Measurements from ENCODE around the gene RITA1. TPM values are rescaled to one million over a fixed set of nuclear protein-coding genes. Genes with fewer than 3 reads are reported as not detected.

Gene RITA1
- total RNA-seq, 1 experiment from 2014 or later: 71.6 TPM

DNA sequence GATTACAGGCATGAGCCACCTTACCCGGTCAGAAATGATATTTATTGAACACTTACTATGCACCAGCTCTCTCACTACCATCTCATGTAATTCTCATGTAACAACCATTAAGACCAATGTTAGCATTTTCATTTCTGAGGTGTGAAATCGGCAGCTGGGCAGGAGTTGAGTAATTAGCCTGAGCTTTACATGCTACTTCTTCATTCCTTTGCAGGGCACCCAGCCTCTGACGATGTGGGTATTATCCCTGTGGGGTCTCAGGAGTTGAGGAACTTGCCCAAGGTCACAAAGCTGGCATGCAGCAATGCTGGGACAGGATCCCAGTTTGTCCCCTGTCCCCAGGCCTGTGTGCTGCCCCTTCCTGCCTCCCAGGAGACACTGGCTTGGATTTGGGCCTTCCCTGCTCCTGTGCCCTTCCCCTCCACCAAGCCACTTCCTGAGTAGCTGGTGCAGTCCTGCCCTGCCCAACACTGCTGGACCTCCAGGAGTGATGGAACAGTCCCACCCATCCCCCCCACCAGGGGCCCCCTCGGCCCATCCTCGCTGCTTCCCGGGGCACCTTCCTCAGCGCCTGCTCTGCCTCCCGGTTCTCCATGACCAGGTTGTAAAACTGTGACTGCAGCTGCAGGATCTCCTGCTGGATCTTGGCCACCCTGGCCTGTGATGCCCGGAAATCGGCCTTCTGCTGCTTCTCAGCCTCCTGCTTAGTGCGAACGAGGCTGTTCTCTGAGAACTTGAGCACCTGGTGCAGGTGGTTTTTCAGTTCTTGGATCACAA is 14.7 kb downstream of the RITA1 start:
- ChIA-PET POLR2A (ENCODE audit: unreplicated experiment) (no interaction called here), CTCF (no interaction called here)
- Histone ChIP-seq H3K36me3 (ENCODE audit: low read depth, low read length) (no peaks in the 10 kb centered on the region), H3K27me3 (ENCODE audit: low read length) (no peaks in the 10 kb centered on the region), H3K9me3 (ENCODE audit: low read length) (no peaks in the 10 kb centered on the region), H4K20me1 (ENCODE audit: low read length) (no peaks in the 10 kb centered on the region), H3K4me2 (ENCODE audit: low read length) (no peak overlapping the region), H3K4me1 (ENCODE audit: insufficient read depth, low read length) (no peaks in the 10 kb centered on the region), H3K79me2 (ENCODE audit: low read length) (no peaks in the 10 kb centered on the region), H2AFZ (ENCODE audit: low read length) (no peak overlapping the region), H3K4me3 (ENCODE audit: low read length) (no peak overlapping the region), H3K9ac (ENCODE audit: low read length) (no peak overlapping the region), H3K9me2 (replicated peaks; ENCODE audit: low read length) (no peaks in the 10 kb centered on the region), H3F3A (ENCODE audit: low read length, unreplicated experiment) (no peaks in the 10 kb centered on the region), H3K27ac (ENCODE audit: low read length) (no peak overlapping the region)
- intact Hi-C loops (cut with micrococcal nuclease): no loop called here
- ATAC-seq (no peak), DNase-seq (no peak)
- TF ChIP-seq EZH2 (IDR thresholded peaks at IDR 0.05; ENCODE audit: low read length, unreplicated experiment) (no peak), EZH2phosphoT487 (IDR thresholded peaks at IDR 0.05; ENCODE audit: borderline replicate concordance, low read length) (no peak)
- TF ChIP-seq, protein P1, sequence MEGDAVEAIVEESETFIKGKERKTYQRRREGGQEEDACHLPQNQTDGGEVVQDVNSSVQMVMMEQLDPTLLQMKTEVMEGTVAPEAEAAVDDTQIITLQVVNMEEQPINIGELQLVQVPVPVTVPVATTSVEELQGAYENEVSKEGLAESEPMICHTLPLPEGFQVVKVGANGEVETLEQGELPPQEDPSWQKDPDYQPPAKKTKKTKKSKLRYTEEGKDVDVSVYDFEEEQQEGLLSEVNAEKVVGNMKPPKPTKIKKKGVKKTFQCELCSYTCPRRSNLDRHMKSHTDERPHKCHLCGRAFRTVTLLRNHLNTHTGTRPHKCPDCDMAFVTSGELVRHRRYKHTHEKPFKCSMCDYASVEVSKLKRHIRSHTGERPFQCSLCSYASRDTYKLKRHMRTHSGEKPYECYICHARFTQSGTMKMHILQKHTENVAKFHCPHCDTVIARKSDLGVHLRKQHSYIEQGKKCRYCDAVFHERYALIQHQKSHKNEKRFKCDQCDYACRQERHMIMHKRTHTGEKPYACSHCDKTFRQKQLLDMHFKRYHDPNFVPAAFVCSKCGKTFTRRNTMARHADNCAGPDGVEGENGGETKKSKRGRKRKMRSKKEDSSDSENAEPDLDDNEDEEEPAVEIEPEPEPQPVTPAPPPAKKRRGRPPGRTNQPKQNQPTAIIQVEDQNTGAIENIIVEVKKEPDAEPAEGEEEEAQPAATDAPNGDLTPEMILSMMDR (conservative IDR thresholded peaks at IDR 0.05; ENCODE audit: low read depth, low read length): no peak
- no TSS peak for BruUV-seq (replicated peaks)

DNA sequence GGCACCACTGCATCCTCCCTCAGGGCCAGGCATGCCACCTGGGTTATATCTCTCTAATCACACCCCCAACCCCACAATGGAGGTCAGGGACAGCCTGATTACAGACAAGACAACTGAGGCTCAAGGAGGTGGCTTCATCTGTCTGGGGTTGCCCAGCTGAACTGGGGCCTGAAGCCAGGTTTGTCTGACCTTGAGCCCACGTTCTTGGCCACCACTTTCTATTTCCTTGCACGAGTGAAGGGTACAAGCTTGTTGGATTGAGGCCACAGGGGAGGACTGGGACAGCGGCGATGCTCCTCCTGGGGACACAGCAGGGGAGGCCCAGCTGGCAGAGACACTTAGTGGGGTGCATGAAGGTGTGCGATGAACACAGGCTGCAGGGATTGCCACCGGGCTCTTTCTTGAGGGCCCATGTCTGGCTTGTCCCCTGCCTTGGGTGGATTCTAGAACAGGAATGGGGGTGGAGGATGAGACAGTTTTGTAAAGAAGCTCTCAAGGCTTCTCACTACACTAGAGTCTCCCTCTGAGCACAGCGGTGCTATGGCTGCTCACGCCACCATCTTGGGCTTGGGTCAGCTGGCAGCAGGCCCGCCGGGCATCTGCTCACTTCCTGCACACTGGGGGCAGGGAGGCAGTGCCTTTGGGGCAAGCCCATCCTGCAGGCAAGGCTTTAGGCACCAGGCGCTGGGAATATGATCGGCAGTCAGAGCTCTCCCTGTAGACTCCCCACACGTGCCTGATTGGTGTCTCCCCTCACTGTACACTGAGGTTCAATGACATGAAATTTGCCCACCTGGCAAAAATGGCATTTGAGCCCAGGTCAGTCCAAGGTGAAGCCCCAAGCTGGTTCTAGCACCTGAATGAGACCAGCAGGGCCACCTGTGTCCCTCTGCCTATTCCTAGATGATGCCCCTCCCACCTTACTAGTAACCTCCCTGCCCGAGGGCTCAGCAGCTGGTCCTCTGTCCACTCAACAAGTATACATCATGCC is 16.0 kb downstream of the RITA1 start:
- Histone ChIP-seq H3K36me3 (ENCODE audit: low read depth, low read length) (no peaks in the 10 kb centered on the region), H2AFZ (ENCODE audit: low read length) (no peak overlapping the region), H3K9ac (ENCODE audit: low read length) (no peak overlapping the region), H3K9me2 (replicated peaks; ENCODE audit: low read length) (no peaks in the 10 kb centered on the region), H3F3A (ENCODE audit: low read length, unreplicated experiment) (no peaks in the 10 kb centered on the region), H3K4me2 (ENCODE audit: low read length) (no peak overlapping the region), H4K20me1 (ENCODE audit: low read length) (no peaks in the 10 kb centered on the region), H3K4me1 (ENCODE audit: insufficient read depth, low read length) (no peaks in the 10 kb centered on the region), H3K27ac (ENCODE audit: low read length) (no peak overlapping the region), H3K9me3 (ENCODE audit: low read length) (no peaks in the 10 kb centered on the region), H3K27me3 (ENCODE audit: low read length) (no peaks in the 10 kb centered on the region), H3K4me3 (ENCODE audit: low read length) (no peak overlapping the region), H3K79me2 (ENCODE audit: low read length) (no peaks in the 10 kb centered on the region)
- ATAC-seq (no peak), DNase-seq (no peak)
- intact Hi-C loops (cut with micrococcal nuclease): no loop called here
- ChIA-PET CTCF (no interaction called here), POLR2A (ENCODE audit: unreplicated experiment) (no interaction called here)
- no TSS peak for BruUV-seq (replicated peaks)
- no peak for TF ChIP-seq EZH2 (IDR thresholded peaks at IDR 0.05; ENCODE audit: low read length, unreplicated experiment)
- TF ChIP-seq, protein P1 (conservative IDR thresholded peaks at IDR 0.05; ENCODE audit: low read depth, low read length): no peak
- TF ChIP-seq EZH2phosphoT487 (IDR thresholded peaks at IDR 0.05; ENCODE audit: borderline replicate concordance, low read length): no peak

Data from PC-3 (cell line).